A172 (cell line): ENCODE measurements around the gene IWS1. TPM values are rescaled to one million over a fixed set of nuclear protein-coding genes. Genes with fewer than 3 reads are reported as not detected.
"Not testable (repeated sequence)": the region's sequence is repeated elsewhere in the genome, so short reads cannot be mapped to it uniquely, and the experiment has no call there.

Experiments
- DNase-seq: peaks from one replicate; pipeline ENCODE4 v3.0.0-alpha.2; 2015; ENCODE audit warnings: low spot score
- total RNA-seq: library from RNA; depleted of rRNA; stranded (reverse); fragments of >200 nt; shearing (Covaris generic); gene quantifications from 2 replicates; pipeline ENCODE4 v1.2.3, GENCODE V29; 2014; rRNA removed

IWS1 gene
- total RNA-seq, result 56.2 and 72.9 TPM in 2 replicates

DNA sequence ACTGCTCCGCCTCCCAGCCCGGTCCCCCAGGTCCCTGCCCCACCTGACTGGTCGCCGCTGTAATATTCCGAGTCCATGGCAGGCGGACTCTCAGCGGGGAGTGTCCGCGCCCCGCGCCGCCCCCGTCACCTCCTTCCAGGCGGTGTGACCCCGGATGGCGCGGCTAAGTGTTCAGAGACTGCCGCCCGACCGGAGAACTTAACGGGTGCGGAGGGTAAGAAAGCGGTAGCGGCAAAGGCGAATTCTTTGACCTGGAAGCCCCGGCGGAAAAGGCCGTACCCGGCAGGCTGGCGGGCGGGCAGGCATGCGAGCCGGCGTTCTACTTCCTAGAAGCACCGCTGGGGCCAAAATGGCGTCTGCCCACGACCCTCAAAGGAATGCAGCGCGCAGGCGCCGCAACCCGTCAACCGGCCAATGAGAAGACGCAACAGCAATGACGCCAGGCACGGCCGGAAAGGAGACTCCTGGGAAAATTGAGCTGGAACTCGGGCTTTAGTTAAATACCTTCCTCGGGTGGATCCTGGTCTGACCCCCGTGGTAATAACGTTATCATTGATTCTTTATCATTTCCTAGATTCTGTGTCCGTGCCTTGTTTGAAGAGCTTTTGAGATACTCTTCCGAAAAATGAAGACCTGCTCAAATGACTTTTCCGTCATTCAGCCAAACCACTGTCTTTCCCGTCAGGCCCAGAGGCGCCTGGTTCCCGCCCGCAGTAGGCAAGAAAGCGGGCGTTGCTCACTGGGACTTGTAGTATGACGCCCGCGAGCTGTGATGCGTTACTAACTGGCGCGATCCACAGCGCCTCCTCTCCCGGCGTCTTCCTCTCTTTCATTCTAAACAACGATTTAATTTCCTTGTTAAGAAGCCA is at the start of gene IWS1:
TSS of gene IWS1 (minus strand) at position 358 of the 869 bp plus-strand sequence. CDS start at position 77, 281 bp downstream.
- DNase-seq, result peak; percentile 96

DNA sequence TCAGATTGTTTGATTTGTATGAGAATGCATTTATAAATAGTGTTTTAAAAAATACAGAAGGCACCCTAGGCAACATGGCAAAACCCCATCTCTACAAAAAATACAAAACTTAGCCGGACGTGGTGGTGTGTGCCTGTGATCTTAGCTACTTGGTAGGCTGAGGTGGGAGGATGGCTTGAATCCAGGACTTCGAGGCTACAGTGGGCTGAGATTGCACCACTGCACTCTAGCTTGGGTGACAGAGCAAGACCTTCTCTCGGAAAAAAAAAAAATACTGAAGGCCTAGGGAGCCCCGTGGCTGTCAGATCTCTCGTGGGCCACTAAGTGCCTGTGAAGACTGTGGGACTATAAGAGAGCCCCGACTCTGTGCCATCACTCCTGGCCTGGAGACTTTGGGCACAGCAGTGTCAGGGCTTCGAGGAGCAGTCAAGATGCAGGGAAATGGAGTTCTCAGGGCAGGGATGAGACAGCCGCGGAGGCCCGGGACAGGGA is 49.7 kb upstream of the IWS1 start:
- DNase-seq, result no peak

DNA sequence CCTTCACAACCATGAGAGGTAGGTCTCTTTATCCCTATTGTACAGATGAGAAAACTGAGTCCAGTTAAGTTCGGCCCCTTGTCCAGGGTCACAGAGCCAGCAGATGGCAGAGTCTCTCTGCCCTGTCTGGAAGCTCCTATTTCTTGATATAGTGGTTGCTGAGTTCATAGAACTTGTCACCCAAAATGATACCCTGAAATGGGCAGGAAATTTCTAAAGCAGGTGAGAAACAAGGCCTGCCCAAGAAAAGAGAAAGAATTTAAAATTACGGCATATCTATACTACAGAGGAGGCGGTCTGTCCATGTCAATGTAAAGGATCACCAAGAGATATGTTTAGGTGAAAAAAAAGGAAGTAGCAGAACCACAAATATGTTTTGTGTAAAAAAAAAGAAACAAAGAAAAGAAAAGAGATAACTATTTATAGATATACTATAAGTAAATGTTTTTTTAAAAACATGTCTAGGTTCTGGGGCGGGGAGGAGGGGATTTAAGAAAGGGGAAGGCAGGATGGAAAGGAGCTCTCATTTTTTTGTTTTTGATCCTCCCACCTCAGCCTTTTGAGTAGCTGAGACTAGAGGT is 49.0 kb upstream of the IWS1 start:
- DNase-seq, result no peak

DNA sequence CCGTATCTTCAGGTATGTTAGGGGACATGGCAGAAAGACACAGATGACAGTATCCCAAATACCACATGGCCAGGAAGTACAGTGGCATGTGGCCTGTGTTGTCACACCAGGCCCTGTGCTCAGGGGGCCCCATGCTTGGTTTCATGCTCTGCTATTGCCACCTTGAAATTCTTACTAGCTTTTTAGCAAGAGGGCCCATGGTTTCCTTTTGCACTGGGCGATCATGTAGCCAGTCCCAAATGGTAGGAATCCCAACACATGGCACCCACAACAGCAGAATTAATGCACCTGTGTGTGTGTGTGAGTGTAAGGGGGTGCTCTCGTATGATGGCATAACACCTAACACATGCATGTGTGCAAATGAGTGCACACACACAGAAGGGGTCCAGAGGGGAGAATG is 48.4 kb upstream of the IWS1 start:
- DNase-seq, result no peak

DNA sequence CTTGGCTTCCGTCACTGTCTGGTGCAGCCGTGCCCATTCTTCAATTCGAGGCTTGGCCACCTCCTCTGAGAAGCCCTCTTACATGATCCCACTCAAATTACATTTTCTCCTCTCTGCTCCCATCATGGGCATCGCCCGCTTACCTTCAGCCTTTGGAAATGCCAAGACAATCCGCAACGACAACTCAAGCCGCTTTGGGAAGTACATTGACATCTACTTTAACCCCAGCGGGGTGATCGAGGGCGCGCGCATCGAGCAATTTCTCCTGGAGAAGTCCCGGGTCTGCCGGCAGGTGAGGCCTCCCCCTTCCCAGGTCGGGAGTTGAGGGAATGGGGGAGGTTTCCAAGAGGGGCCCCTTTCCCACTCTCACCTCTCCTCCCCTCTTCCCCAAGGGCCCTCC is 47.5 kb upstream of the IWS1 start:
- DNase-seq, result no peak

DNA sequence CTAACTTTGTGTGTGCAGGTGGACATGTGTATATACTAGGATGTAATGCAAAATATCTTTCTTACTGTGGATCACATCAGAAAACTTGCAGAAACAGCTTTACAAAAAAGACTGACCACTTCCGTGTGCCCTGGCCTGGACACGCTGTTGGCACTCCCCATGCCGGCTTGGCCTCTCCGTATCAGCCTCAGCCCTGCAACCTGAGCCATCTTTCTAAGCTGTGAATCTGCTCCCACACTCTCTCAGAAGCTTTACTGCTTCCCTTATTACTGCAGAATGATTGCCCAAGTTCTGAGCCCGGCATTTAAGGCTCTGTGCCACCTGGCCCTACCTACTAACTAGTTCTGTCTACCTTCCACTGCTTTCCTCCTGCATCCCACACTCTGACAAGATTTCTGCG is 47.0 kb upstream of the IWS1 start:
- DNase-seq, result no peak

DNA sequence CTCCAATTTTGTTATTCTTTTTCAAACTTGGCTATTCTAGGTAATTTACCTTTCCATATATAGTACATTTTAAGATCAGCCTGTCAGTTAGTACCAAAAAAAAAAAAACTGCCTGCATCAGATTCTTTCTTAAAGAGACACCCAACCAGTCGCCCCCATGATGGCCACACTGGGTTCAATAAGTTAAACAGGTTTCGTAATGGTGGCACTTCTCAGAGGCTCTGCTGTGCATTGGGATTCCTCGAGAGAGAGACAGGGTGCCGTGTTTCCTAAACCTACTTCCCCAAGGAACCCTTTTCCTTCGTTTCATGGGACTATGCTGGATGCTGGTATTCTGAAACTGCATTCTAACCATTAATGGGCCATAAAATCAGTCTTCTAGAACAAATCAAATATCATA is 46.6 kb upstream of the IWS1 start:
- DNase-seq, result no peak

DNA sequence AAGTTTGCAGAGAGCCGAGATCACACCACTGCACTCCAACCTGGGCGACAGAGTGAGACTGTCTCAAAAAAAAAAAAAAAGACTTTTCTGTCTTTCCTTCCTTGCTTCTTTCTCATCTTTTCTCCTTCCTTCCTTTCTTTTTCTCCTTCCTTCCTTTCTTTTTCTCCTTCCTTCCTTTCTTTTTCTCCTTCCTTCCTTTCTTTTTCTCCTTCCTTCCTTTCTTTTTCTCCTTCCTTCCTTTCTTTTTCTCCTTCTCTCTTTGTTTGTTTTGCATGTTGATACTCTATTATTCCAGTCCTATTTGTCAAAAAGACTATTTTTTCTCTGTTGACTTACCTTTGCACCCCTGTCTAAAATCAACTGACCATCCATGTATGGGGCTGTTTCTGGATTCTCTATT is 46.1 kb upstream of the IWS1 start:
- DNase-seq, result not testable (repeated sequence)

DNA sequence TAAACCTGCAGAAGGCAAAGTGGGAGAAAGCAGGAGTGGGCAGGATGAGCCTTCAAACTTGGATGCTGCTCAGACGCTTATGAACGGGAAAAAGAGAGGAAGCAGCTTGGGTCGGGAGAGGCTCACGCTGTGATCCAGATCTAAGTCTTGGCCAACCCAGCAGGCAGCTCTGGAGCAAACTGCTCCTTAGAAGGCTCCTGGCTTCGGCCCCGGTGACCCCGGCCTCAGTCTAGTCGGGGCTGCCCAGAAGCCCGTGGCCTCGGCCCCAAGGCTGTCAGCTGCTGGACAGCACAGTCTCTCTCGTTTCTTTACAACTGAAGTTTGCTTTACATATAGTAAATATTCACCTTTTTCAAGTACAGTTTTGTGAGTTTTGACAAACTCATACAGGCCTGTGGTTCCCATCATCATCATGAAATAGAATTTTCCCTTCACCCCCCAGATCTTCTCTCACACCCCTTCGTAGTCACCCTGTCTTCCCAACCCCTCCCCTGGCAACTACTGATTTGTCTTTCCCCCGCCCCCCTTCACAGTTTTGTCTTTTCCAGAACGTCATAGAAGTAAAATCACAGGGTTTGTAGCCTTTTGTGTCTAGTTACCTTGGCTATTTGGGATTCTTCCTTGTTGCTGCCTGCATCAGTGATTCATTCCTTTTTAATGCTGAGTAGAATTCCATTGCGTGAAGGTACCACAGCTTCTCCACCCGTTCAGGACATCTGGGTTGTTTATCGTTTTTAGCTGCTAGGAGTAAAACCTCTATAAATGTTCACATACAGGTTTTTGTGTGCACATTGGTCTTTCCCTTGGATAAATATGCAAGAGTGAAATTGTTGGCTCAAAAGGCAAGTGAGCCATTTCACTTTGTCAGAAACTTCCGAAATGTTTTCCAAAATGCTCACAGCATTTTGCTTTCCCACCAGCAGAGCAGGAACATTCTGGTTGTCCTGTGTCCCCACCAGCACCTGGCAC is 44.3 kb upstream of the IWS1 start:
- no peak for DNase-seq

DNA sequence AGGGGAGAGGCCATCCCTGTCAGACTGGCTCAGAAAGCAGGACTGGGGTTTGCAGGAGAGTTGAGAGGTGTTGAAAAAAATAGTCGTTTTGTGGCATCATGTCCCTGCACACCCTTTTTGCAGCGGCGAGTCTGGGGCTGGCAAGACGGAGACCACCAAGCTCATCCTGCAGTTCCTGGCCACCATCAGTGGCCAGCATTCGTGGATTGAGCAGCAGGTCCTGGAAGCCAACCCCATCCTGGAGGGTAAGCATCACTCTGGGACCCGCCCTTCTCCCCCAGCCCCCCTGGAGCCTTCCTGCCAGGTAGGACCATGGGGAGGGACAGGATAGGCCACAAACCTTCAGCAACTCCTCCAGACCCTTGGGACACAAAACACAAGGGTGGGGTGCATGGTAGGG is 43.4 kb upstream of the IWS1 start:
- no peak for DNase-seq

DNA sequence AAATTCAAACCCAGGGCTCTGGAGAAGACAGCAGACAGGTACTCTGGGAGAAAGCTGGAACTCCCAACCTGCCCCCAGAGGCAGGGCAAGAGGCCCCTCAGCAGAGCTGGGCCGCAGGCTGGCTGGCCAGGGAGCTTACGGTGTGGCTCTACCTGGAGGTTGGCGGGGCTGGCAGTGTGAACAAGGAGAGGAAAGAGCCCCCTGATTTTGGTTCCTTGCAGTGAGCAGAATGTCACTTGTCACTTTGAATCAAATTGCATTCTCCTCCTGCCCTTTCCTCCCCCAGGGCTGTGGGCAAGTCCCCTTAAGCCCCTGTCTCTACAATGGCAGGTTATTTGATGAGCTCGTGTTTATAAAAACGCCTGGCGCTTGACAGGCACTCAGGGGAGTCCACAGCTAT is 41.8 kb upstream of the IWS1 start:
- DNase-seq, result no peak

DNA sequence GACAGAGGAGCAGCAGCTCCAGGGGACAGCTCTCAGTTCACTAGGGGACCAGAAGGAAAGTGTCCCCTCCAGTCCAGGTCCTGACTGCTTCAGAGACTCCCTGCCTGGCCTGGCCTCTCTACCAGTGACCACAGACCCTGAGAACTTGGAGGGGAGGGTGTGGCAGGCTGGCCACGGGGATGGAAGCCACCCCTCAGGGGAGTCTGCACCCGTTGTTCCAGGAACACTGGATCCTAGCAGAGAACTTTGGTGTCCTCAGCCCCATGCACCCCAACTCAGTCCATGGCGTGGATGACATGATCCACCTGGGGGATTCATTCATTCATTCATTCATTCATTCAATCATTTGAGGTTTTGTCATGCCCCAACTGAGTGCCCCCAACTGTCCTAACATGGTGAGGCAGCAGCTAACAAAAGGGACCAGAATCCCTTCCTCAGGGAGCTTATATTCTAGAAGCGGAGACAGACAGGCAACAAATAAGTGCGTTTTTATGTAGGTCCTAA is 41.1 kb upstream of the IWS1 start:
- no peak for DNase-seq

DNA sequence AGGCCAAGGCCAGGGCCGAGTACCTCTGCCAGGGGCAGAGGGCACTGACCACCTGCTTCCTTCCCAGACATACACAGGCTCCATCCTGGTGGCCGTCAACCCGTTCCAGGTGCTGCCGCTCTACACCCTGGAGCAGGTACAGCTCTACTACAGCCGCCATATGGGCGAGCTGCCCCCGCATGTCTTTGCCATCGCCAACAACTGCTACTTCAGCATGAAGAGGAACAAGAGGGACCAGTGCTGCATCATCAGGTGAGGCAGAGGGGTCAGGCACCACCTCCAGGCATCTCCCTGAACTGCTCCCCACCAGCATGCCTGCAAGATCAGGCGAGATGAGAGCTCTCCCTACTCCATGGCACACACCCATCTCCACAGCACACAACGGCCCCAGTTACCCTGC is 40.3 kb upstream of the IWS1 start:
- no peak for DNase-seq

DNA sequence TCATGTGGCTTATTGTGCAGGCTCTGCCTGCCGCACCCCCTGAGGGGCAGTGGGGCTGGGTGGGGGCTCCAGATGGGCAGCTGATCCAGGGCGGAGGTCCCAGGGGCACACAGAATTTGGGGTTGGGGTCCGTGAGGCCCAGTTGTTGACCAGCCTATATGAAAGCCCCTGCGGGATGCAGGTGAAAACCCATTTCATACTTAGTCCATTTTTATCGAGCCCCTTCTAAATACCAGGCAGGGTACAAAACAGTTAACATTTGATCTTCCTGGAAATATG is 39.8 kb upstream of the IWS1 start:
- no peak for DNase-seq

DNA sequence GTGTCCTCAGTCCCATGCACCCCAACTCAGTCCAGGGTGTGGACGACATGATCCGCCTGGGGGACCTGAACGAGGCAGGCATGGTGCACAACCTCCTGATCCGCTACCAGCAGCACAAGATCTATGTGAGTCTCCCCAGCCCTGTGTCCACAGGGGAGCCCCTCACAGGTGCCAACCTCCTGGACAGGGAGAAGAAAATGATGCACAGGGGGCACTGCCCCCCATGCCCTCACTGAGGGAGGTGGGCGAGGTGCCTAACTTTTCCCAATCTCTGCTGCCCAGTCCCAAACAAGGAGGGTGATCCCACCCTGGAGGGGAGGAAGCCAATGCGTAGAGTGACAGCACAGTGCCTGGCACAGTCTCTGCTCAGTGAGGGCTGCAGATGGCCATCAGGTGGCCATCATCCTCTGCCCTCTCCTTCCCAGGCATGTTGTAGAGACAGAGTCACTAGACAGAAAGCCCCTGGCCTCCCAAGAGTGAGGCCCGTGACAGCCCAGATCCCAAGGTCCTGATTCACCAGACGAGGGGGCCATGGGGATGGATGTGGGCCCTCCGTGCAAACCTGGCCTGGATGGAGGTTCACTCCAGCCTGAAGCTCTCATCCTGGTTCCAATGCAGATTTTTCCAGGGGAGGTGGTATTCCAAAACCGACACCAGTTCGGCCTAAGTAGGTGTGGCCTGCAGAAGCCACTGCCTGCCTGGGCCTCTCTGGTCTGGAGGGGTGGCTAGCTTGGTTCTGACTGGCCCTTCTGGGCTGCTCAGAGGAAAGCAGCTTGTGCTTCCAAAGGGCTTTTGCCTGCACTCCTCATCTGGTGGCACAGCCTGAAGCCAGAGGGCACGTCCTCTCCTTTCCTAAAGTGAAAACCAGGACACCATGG is 39.2 kb upstream of the IWS1 start:
- no peak for DNase-seq

DNA sequence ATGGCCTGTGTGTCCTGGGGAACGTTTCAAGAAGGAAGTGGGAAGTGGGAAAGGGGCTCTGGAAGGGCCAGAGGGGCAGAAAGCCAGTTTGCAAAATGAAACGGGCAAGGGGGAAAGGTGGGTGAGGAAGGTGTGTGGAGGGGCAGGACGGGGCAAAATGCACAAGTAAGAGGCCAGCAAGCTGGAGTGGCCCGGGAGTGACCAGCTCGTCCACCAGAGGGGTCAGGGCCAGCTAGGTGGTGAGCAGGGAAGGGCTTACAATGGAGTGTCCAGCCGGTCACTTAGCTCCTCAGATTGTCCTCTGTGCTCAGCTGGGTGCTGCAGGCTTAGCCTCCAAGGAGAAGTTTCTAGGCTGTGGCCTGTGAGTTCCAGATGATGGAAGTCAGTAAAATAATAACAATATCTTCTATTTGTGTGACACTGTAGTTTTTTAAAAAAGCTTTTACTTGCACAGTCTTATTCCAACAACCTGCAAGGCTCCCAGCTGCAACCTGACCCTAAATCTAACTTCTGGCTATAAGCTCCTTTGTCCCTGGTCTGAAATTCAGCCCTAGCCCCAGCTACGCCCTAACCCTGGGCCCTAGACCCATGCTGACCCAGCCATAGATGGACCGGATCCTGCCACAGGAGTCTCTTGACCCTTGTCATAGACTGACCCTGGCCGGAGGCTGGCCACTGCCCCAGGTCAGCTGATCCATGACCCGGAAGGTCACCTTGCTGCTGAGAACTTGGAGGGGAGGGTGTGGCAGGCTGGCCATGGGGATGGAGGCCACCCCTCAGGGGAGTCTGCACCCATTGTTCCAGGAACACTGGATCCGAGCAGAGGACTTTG is 38.4 kb upstream of the IWS1 start:
- no peak for DNase-seq

DNA sequence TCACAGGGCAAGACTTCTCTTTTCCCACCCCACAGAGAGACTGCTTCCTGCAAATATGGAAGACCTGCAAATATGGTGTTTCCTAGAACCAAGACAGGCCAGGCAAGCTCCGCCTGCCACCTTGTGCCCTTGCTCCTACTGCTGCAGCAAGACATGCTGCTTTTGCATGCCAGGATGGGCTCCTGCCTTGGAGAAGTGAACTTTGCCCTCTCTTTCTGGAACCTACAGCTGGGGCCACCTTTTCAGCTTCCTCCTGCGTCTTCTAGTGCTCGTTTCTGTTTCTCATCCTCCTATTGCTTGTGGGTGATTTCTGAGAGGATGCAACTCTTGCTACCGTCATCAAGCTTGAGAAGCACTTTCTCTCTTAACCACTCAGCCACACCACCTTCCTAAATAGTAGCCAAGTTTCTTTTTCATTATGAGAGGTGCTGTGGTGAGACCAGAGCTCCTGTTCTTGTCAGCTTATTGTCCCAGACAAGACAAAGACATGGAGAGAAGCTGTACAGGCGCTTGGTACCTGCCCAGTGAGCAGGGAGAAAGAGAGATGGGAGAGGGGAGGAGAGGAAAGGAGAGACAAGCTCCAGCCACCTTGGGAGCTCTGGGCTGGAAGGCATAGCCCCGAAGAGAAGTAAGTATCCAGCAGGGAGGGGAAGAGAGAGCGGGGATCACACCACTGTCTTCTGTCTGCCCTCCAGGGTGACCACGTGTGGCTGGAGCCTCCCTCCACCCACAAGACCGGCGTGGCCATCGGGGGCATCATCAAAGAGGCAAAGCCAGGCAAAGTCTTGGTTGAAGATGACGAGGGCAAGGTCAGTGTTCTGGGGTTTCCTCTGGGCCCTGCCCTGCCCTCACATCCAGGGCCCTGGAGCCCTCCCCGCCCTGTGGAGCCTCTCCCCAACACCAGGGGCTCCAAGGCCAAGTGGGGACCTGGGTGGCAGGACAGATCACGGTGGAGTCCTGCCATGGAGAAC is 37.5 kb upstream of the IWS1 start:
- DNase-seq, result no peak

DNA sequence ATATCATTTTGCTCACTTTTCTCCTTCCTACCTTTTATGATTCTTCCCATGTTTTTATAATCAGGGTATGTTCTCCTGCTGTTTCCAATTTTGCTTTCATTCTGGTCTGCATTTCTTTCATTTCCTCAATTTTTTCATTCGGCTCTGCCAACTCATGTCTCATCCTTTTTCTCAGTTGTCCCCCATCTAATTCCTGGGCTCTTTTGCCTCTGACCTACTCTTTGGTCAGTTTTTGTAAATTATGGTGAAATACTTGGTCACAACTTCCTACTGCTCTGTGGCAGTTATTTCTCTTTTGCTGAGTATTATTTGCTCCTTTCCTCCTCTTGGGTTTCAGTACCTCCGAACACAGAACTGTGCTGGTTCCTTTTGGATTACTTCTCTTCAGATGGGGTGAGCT is 36.6 kb upstream of the IWS1 start:
- DNase-seq, result no peak

DNA sequence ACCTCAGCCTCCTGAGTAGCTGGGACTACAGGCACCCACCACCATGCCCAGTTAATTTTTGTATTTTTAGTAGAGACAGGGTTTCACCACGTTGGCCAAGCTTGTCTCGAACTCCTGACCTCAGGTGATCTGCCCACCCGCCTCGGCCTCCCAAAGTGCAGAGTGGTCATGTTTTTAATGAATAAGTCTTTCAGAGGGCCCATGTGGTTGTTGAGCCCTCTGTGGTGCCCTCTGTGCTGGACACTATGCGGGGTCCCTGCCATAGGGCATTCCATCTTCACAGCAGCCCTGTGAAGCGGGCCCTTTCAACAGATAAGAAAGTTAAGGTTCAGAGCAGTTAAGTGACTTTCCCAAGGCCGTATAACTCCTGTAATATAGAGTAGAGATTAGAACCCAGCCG is 35.1 kb upstream of the IWS1 start:
- no peak for DNase-seq
